CD4-positive, alpha-beta T cell treated with Interleukin-15 for 4 hours (primary cell): ENCODE measurements around the gene DHRS1.
A peak's percentile ranks its signal among the peaks of the same experiment; 100 is the strongest.

Experiments
- DNase-seq: peaks from one replicate; pipeline ENCODE4 v3.0.0-alpha.2; 2020; ENCODE audit warnings: low spot score

Gene DHRS1

DNA sequence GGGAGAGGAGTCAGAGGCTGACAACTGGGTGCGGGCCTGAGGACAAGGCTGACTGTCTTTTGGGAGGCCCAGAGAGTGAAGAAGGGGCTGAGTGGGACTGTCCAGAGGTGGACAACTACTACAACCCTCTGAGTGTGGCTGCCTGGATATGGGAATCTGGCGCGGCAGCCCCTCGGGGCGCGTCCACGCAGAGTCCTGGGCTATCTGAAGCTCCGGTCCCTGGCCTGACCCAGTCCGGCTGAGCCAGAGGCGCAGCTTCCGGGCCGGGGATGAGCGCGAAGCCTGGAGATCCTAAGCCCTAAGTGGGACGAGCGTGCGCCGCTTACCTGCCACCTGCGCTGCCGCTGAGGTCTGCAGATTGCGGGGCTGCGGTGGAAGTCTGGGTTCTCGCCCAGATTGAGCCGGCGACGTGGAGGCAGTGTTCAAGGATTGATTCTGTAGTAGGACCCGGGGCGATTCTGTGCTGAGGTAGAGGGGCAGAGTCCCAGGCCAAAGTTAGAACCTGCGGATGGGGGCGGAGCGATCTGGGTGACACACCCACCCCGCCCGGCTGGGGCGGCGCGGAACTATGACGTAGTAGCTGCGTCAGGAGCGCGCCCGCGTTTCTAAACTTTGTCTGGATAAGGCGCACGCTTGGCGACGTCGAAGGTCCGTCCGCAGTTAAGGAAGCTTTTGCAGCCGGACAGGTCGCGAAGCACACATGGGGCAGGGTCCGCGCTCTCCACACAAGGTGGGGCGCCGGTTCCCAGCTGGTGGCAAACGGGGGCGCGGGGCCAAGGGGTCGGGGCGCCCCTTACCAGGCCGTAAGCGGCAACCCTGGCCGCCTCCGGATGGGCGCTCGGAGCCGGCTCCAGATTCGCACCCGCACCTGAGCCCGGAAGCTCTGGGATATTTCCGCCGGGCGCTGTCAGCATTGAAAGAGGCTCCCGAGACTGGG is at the start of gene DHRS1, which contains the start of gene NOP9:
Gene DHRS1 (minus strand): TSS at position 526 of the 937 bp plus-strand sequence. CDS start 674 bp downstream, outside the sequence.
Gene NOP9 (plus strand): TSS at position 596 of the 937 bp plus-strand sequence. CDS start 105 bp downstream, at position 701.
- DNase-seq = peak; percentile 89

DNA sequence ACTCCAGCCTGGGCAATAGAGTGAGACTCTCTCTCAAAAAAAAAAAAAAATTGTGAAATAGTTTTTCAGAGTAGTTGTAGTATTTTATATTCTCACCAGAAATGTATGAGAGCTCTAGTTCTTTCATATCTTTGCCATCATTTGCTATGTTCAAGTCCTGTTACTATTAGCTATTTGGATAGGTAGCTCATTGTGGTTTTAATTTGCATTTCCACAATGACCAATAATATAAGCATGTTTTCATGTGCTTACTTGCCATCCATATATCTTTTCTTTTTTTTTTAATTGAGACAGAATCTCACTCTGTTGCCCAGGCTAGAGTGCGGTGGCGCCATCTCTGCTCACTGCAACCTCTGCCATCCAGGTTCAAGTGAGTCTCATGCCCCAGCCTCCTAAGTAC is 48.6 kb upstream of the DHRS1 start:
- DNase-seq = no peak

DNA sequence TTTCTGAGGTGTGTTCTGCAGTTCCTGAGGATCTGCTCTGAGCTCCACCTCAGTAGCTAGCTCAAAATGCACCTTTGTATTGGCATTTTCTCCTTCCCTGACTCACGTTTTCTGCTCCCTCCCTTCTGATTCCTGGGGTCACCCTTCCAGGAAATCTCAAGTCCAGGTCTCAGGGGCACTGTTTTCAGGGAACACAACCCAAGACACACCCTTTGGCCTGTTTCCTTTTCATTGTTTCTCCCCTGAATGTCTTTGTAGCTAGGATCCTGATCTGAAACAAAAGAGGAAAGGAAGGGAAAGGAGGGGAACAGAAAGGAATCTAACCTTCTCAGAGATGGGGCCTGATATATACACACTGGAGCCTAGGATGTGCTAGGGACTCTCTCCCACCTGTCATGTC is 47.6 kb upstream of the DHRS1 start:
- DNase-seq = no peak

DNA sequence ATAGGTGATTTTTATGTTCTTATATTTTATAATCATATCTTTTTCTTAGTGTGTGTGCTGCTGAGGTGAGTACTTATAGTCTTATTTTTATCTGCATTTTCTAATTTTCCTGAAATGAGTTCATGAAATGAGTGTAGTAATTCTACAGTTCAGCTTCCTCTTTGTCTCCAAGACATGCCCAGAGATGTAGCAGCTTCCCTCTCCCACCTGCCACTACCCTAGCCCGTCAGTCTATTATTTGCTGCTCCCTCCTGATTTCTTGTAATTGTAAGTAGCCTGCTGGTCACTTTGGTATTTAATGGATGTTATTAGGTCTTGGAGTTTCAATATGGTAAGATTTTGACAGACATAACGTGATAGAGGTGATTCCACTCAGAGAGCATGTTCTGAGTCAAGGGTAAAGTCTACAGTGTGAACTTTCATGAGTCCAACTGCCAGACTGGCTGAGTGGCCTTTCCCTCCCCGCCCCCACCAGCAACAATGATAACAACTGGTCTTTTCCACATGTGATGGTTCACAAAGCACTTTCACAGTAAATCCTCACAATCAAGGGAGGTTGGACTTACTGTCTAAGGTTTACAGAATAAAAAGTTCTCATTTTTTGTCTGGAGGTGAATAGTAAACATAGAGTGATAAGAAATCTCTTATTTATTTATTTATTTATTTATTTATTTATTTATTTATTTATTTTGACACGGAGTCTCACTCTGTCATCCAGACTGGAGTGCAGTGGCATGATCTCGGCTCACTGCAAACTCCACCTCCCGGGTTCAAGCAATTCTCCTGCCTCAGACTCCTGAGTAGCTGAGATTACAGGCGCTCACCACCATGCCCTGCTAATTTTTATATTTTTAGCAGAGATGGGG is 44.4 kb upstream of the DHRS1 start:
- no peak for DNase-seq

DNA sequence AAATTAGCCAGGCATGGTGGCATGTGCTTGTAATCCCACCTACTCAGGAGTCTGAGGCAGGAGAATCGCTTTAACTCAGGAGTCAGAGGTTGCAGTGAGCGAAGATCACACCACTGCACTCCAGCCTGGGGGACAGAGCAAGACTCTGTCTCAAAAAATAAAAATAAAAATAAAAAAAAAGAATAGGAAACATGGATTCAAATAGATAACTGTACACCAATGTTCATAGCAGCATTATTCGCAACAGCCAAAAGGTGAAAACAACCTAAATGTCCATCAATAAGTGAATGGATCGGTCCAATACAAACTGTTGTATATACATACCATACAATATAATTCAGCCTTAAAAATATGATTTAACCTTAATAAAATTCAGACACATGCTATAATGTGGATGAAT is 43.3 kb upstream of the DHRS1 start:
- no peak for DNase-seq

DNA sequence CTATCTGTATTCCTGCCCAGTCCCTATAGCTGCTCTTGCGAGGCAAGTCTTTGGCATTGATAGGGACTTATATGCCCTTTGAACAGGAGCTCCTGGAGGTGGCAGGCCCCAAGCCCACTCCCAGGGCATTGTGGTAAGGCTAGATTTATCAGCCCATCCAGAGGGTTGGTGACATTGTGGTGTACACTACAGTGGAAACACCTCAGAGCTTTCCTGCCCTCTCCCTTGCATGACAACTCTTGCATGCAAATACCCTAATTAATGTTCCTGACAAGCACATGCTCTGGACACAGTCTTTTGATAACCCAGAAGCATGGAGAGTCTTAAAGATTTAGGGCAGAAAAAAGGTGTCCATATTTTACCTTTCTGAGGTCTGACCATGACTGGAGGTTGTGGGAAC is 41.0 kb upstream of the DHRS1 start:
- DNase-seq = no peak

DNA sequence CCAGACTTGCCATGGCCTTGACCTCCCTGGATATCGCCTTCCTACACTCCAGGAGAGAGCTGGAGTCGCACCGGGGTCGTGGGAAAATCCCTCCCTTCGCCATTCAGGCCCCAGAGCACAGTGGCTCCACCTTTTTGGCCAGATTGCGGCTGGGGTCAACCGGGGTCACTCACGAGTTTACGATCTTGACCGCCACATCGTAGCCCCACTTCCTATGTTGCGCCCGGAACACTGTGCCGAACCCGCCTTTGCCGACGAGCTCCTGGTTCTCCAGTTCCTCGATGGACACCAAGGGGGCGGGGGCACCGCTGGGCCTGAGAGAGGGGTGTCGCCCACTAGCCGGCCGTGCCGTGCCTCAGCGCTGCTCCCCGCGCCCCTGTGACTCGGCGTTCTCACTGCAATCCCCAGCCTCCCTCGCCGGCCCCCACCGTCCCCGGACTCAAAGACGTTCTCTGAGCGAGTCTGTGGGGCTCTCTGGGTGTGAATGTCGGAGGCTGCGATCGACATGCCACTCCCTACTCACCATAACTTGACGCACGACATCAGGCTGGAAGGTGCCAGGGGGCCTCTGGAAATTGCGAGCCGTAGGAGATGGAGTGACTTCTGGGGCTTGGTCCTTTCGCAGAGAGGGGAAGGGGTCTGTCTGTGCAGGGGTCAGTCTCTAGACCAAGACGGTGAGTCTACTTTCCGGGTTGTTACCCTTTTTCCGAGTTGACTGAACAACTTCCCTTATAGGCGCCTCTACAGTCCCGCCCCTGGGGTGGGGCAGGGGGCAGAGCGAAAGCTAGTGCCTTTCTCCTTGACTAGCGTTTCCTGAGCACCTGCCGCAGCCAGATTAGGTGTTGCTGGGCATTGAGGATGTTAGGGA is 39.9 kb upstream of the DHRS1 start, which contains the start of gene RIPK3:
Gene RIPK3 (minus strand): TSS at position 708 of the 868 bp plus-strand sequence. CDS start 165 bp downstream, at position 543.
- peak; percentile 71 for DNase-seq

DNA sequence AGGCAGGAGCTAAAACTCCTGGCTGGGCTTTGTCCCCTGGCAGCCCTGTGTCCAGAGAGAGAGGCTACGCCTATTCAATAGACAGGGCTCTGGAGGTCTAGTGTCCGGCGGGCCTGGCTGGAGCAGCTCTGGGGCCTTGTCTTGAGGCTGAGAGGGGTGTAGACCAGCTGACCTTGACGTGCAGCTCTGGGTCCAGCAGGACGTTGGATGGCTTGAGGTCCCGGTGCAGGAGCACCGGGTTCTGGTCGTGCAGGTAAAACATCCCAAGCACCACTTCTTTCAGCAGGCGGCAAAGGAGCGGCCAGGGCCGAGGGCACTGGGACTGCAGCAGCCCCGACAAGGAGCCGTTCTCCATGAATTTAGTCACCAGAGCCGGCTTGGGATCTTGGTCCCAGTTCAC is 39.3 kb upstream of the DHRS1 start:
- DNase-seq = no peak

DNA sequence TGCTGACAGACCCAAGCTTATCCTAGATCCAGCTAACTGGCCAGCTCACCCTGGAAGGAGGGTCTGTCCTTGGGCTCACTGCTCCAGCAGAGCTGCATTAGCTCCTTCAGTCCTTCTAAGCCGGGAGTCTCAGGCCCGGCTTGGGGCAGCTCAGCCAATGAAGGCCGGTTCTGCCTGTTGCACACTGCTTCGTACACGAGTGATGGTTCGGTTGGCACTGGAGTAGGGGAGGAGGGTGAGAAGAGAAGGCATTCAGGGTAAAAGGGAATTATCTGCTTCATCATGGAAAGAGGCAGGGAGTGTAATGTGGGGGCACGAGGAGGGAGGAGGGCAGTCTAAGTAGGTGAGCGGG is 38.2 kb upstream of the DHRS1 start:
- DNase-seq = no peak

DNA sequence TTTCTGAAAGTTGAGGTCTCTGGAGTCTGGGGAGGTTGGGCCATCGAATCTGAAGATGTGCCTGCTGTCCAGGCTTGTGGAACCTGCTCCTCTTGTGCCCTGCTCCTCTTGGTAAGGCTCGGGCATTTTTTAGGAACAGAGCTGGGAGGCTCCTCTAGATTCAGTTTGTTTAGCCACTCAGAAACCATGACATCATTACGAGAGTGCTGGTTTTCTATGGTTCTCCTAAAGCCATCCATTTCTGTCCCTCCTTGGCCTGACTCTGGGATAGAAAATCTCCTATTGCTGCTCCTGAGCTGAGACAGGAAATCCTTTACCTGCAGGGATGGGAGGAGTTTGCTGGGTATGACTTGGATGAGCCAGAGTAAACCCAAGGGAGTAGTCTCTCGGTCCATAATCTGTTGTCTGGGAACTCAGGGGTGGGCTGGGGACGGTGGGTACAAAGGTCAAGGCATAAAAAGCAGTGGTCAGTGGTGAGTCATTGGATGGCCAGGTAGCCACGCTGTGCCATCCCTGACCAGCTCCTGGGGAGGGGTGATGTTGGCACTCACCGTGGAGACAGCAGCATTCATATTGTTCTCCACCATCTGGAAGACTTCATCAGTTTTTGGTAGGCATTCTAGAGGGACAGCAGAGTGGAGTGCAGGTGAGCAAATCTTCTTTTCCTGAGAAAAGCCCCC is 37.7 kb upstream of the DHRS1 start:
- no peak for DNase-seq

DNA sequence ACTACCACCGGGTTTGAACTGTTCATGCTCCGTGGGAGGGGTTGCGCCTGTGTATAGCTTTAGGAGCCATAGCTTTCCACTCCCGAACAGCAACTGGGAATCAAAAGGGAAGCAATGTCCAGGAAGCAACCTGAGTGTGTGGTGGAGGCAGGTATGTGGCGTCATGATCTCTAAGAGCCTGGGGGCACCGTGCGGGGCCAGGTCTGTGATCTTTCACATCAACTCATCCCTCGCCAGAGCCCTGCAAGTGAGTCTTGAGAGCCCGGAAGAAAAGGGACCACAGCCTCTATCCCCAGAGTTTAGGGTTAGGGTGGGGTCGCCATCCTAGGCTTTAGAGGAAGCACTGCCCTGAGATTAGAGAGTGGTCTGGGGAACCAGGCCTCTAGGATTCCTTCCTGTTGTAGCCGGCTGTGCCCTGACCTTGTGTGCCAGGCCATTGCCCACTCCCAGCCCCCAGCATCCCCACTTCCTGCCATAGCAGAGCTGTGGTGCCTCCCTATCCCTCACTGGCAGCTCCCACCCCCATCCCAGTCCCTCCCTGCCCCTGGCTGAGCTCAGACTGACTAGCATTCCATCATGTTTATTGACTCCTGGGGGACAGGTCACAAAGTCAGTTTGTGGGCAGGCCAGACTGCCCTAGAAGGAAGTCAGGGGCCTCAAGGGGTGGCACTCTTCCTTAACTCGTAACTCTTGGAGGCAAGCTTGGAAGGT is 36.0 kb upstream of the DHRS1 start:
- DNase-seq = no peak

DNA sequence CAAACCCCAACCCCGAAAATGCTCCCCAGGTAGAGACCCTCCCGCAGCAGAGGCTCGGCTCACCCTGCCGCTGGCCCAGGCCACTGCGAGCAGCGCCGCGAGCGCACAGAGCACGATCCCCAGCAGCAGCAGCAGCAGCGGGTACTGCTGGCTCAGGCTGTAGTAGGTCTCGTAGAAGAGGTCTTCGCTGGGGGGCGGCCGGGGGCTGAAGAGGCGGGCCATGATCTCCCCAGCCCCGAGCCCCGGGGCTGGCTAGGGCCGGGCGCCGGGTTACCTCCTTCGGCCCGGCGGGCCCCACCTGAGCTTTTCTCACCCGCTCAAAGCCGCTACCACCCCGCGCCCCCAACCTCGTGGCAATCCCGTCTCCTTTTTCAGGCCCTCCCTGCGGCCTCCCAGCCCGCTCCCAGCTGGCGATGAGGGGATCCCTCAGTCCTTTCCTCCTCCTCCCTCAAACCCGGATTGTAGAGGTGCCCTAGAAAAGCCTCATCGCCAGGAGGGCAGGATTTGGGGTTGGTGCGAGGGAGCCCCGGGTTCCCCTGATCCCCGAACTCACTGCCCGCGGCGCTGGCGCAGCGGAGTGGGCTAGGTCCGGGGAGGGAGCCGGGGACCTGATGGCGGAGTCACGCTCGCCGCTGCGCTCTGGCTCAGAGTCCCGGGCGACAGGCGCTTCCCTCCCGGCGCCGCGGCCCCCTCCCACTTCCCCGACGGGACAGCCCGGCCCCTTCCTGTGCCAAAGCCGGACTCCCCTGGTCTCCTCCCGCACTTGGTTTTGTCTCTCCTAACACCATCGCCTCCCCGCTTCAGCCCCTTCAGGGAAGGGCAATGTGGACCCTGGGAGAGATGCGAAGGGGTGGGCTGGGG is 35.1 kb upstream of the DHRS1 start, which contains the start of gene ADCY4:
Gene ADCY4 (minus strand): TSS at position 641 of the 861 bp plus-strand sequence. CDS start 419 bp downstream, at position 222.
- DNase-seq = no peak

DNA sequence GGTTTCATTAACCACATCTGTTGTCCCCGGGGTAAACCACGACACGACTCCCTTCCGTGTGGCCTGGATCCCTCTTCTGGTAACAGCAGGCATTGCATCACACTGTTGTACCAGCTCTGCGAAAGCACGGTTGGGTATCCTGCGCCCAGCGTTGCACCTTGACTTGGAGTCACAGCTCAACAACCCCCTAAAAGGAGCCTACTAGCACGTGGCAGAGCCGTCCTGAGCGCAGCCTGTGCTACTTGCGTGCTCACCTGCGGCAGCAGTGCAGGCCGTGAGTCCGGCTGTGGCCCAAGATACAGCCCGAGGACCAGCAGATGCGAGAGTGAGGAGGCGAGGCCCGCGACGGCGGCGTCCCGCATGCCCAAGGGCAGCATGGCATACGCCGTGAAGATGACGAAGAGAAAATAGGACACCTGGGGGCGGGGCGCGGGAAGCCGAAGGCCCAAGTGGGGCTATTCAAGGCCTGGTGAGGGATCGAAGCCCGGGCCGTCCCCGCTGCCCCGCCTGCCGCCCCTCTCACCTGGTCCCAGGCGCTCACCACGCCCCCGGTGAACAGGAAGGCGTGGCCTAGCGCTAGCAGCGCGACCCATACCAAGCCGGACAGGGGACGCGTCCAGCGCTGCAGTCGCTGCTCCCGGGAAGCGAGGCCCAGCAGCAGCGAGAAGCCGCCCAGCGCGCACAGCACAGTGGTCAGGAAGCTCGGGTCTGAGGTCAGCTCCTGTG is 32.9 kb upstream of the DHRS1 start:
- peak; percentile 92 for DNase-seq

DNA sequence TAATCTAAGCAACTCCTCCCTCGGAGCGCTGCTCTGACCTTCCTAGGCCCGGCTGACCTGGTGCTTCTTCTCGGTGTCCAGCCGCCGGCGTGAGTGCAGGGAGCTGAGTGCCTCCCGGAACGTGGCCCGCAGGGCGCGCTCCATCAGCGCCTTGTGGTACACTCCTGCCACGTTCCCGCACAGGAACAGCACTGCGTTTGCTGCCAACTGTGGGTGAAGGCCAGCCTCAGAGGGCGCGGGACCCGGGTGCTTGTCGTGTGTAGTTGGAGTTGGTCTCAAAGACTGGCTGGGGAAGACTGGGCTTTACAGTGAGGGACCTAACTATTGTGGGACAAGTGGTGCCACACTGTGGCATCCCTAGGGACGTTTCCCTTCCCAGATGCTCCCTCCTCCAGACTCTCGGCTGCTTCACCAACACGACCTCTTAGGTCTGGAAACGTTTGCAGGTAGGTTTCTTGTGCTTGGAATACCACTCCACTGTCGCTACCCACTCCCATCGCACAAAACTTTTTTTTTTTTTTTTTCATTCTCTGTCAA is 32.2 kb upstream of the DHRS1 start:
- no peak for DNase-seq

DNA sequence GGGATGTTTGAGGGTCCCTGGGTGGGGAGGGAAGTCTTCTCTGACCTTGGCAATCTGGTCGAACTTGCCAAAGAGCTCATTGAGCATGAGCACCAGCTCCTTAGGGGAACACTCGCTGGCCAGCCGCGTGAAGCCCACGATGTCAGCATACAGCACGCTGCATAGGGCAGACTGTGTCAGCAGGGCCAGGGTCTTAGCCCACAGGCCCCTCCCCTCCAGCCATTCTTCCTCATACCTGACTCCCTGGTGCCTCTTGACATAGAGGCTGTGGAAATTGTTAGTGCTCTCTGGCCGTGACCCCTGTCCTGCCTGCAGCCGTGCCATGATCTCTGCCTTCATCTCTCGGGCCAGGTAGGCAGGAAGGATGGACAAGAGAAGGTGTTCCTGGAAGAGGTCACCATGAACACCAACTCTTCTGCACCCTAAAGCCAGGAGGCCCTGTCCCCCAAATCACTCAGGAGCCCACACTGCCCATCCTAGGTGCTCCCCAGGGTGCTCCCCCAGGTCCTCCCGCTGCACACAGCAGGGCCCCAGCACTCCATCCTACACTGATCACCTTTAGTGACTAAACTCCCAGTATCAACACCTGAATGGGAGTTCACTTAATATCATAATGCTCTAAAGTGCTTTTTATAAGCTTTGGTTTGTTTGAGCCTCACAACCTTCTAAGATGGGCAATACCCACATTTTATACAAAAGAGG is 31.5 kb upstream of the DHRS1 start:
- DNase-seq = no peak

DNA sequence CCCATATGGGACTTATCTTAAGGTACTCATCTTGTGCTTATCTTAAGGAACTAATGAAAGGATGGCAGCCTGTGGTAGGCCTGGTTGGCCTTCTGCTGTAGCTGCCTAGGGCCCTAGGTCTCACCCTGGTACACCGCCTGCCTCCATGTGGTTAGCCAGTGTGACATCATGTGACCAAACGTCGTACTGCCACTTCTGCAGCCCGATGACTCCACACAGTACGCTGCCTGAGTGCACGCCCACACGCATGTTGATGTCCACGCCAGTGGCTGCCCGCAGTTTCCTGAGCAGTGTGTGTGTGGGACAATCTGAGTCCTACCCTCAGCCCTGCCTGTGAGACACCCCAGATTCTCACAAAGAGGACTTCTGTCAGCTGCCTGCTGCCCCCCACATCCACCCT is 30.2 kb upstream of the DHRS1 start:
- peak; percentile 77 for DNase-seq

DNA sequence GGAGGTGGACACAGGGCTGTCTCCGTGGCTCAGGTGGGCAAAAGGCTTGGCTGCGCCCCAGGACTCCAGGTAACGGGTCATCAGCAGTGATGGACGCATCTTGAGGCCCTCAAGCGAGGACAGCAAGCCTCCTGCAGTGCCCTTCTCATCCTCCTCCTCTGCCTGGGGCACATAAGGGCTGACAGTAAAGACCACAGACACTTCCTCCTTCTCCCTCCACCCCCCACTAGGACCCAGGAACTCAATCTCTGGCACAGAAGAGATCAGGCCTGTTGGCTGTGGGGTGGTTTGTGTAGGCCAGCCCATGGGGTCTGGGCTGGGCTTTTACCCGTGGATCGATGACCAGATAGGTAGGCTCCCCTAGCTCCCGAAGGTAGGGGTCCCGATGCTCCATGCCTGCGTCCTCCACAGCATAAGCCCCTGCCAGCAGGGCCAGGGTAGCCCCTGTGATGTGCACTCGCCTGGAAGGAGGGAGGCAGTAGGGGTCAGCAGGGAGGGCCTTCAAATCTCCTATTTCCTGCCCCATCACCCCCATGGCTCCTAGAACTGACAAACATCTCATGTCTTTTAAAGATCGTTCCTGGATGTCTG is 29.6 kb upstream of the DHRS1 start:
- no peak for DNase-seq
